GM08714 (cell line): ENCODE results near the gene MYH9.

ENCODE experiments used
- H3K4me3 ChIP-seq: fragments of 200-500 bp; sonication (Bioruptor generic); 2 replicates; pipeline ENCODE4 v1.5.1; 2014; ENCODE audit warnings: mild to moderate bottlenecking, low read length, inconsistent platforms
- ZNF274 ChIP-seq: IDR thresholded peaks from 2 replicates; pipeline ENCODE4 v1.6.1; 2012; ENCODE audit warnings: mild to moderate bottlenecking, low read depth, low read length

Gene MYH9

DNA sequence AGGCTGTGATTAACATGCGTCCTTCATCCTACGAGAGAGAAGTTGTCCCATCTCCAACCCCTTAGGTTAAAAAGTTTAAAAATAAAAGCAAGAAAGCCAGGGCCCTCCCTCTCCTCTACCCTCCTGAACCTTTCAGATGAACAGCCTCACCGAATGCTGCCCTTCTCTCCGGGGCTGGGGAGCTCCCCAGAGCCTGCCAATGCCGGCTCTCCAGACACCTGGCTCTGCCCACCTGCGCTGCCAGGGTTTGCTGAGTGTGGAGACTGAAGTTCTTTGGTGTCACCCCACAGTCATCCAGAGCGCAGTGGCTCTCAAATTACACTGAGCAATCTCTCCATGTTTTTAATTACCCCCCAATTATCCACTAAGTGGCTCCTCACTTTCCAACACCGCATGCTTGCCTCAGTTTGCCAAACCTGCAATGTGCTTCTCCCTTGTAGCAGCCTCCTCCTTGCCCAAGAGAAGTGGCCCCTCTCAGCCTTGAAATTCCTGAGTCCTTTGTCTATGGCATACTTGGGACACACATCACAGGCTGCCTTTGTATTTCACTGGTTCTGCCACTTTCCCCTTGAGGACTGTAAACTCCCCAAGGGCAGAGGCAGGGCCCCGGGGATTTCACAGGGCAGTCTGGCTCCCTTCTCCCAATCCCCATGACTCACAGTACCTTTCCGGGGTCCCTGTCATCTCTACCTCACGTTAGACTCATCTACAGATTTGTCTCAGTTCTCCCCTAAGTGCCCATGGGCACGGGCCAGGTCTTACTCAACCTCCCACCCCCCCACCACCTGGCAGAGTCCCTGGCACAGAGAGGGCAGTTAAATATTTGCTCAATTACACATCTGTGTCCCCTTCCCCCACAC, 2.0 kb downstream of the MYH9 start:
- H3K4me3 ChIP-seq = peak overlapping the region; percentile 77
- TF ChIP-seq ZNF274 = no peak

DNA sequence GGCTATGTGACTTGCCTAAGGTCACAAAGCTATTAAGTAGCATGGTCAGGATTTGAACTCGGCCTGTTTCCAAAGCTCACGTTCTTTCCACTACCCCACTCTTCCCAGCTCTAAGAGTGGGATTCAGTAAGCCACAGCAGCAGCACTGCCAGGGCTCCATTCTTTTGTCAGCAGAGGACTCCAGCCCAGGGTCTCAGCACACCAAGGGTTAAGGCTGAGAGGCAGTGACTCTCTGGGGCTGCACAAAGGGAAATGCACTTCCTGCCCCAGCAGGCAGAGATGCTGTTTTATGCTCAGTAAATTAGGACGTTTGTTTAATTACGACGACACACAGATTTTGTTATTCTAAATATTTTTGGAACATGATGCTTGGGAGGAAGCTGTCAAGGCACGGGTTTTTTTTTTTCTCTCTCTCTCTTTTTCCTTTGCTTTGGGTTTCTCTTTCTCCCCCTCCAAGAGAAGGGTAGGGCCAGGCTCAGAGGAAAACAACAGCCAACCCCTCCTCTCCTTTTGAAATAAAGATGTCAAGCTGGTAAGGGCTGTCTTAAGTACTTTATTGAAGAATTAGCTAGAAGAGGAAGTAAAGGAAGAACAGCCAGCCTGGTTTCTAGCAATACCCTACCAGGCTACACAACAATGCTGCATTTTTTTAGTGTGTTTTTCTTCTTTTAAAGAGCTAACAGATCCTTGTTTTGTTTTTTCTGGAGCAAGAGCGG, 2.8 kb downstream of the MYH9 start:
- H3K4me3 ChIP-seq = peak overlapping the region; percentile 77
- TF ChIP-seq ZNF274 = no peak

DNA sequence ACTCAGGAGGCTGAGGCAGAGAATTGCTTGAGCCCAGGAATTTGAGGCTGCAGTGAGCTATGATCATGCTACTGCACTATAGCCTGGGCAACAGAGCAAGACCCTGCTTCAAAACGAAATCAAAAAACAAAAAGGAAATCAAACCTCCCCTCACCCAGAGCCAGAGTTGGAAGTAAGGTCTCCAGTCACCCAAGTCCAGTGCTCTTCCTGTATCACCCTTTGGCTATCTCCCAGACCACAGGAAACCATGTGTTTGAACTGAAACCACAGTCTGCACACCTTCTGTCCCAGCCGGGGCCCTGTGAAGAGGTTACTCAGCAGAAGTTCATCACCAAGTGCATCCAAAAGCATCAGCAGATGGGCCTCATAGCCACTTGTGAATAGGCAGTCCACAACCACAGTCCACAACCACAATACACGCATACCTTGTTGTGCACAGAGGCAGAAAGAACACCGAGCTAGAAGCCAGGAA, 4.6 kb downstream of the MYH9 start:
- H3K4me3 ChIP-seq = peak overlapping the region; percentile 8; the same call in 1 of the 2 replicates
- TF ChIP-seq ZNF274 = no peak

DNA sequence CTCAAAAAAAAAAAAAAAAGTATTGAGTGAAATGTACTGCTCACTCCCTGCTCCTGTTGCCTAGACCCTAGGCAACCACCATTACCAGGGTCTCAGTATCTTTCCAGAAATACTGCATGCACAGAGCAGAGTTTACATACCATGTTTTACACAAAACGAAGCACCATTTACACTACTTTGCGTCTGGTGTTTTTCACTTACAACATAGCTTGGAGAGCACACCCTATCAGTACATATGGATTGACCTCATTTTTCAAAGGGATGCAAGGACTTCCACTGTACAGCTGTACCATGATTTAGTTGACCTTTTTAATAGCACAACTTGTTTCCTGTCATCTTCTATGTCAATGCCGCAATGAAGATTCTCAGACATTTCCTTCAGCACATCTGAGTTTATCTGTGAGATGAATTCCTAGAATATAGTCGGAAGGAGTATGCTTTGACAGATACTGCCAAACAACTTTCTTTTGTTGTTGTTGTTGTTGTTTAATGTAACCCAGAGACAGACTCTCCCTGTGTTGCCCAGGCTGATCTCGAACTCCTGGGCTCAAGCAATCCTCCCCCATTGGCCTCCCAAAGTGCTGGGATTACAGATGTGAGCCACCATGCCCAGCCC, 6.1 kb downstream of the MYH9 start:
- H3K4me3 ChIP-seq = no peak overlapping the region
- TF ChIP-seq ZNF274 = no peak

DNA sequence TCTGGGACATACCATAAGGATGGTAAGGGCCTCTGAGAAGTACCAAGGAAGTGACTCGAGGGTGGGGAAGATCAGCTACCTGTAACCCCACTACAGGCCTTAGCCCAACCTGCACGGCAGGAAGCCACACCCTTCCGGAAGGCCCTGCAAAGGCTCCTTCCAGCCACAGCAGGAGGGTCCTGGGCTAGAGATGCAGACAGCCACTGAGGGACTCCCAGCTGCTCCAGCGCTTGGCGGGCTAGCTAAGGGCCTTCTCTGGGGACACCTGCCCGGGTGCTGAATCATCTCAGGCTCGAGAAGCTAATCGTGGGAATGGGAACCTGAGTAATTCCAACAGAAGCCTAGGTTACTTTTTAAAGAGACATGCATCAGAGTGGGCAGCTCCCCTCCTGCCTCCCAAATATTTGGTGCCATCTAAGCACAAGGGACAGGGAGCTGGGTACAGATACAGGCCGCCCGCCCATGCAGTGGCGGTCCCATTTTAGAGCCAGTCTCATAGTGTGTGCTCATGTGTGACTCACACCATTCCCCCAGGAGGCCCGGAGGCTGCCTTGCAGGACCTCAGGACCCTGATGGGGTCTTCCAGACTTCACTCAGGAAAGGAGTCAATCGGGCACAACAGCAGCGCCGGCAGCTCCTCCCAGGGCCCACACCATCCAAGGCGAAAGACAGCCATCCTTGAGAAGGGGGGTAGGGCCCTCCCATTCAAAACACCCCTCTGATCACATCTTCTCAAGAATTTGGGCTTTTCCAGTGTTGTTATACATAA, 8.0 kb downstream of the MYH9 start:
- peak overlapping the region; percentile 3; the same call in 1 of the 2 replicates for H3K4me3 ChIP-seq
- no peak for TF ChIP-seq ZNF274

DNA sequence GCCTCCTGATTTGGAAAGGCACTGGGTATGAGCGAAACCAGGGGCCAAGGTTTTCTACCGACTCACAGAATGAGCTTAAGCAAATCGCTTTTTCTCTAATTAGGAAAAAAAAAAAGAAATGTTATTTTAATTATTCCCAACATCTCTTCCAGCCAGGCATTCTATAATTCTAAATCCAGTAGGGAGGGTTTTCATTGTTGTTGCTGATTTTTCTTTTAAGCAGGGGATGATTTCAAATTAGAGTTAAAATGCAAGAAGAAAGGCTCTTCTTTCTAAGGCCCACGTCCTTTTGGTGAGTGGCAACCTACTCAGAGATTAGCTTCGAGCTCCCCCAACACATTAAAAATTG, 8.9 kb downstream of the MYH9 start:
- no peak for TF ChIP-seq ZNF274
- H3K4me3 ChIP-seq = no peak overlapping the region

DNA sequence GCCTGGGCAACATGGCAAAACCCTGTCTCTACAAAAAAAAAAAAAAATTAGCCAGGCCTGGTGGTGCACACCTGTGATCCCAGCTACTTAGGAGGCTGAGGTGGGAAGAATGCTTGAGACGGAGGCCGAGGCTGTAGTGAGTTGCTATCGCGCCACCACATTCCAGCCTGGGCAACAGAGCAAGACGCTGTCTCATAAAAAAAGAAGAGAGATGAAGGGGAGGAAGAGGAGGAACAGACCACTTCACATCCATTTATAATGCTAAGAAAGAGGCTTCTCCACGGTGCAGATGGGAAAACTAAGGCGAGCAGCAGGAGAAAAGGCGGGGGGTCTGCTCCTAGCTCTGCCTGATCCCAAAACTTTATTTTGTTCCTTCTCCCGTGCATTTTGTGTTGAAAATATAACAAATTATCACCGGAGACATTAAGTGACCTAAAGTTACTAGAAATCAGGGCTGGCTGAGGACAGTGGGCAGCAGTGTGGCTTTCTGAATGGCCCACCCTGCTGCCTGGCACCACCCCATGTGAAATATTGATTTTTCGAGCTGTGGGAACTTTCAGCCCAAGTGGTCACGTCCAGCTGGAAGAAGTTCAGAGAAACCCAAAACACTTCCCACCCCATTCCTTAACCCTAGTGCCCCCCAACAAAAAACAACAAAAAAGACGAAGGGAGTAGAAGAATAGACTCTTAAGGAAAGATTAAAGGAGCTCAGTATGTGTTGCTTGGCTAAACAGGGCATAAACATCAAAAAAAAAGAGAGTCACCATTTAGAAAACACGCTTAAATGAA, 9.5 kb downstream of the MYH9 start:
- TF ChIP-seq ZNF274 = no peak
- H3K4me3 ChIP-seq = no peak overlapping the region; the same call in 1 of the 2 replicates

DNA sequence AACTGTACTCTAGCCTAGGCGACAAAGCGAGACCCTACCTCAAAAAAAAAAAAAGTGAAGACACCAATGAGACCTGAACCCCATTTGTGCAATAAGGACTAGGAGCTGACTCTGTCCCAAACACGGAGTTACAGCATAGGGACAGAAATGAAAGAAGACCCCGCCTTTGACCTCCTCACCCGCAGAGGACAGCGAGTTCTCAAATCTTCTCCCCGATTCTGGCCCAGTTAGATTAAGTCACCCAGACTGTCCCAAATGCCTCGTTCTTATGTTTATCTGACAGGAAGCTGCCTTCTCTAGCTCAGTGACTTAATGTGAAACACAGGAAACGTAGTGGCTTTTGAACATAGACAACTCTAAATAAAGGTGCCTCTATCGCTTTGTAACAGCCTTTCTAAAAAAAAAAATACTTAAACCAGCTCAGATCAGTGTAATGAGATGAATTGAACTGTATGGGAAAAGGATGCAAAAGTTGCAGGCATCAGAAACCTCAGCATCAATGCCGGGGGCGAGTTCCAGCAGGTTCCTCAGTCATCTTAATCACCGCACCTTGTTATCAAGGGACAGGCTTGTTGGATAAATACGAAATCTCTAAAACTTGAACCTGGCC, 10.6 kb downstream of the MYH9 start:
- no peak for TF ChIP-seq ZNF274
- peak overlapping the region; percentile 13; the same call in 1 of the 2 replicates for H3K4me3 ChIP-seq

DNA sequence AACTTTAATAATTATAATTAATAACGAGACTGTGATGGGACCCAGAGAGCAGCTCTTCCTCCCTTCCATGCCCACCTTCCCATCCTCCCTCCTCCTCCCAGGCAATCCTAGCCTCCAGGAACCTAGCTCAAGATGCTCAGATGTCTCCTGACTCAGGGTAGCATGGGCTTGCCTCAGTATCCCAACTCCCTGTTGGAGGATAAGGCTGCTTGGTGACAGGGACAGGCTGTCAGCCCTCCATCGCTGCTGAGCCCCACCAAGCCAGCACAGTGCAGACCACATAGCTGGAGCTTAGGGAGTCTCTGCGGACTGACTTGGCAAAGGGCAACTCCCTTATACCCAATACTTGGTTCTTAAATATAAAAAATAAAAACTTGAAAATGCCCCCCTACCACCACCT, 11.5 kb downstream of the MYH9 start:
- TF ChIP-seq ZNF274 = no peak
- no peak overlapping the region for H3K4me3 ChIP-seq

DNA sequence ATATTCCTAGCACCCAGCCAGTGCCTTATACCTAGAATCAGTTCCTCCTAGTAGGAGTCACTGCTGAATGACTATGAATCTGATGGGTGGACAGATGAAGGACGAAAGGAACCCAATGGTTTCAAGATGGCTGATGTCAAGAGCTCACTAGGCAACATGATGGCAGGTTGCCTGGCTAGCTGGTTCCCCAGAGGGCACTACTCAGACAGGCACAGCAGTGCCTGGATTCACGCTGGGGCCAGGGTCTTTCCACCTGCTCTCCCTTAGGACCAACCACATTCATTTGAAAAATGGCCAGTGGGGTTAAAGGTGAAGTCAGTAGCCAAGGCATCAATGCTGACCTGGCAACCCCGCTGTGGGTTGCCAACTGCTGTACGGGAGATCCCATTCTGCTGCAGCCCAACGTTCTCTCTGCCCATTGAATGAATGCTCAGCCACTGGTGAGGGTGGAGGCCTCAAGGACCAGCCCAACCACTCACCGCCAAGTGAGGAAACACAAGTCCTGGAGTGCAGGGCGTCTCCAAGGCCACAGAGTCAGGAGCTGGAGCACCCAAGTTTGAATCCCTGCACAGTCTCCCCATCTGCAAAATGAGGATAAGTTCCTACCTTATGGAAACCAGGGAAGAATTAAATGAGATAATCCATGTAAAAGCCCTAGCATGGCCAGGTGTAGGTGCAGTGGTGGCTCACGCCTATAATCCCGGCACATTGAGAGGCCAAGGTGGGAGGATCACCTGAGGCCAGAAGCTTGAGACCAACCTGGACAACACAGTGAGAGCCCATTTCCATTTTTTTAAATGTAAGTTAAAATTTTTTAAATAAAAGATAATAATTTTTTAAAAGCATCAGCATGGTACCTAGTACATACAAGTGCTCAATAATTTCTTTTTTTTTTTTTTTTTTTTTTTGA, 12.4 kb downstream of the MYH9 start:
- no peak overlapping the region for H3K4me3 ChIP-seq
- TF ChIP-seq ZNF274 = no peak

DNA sequence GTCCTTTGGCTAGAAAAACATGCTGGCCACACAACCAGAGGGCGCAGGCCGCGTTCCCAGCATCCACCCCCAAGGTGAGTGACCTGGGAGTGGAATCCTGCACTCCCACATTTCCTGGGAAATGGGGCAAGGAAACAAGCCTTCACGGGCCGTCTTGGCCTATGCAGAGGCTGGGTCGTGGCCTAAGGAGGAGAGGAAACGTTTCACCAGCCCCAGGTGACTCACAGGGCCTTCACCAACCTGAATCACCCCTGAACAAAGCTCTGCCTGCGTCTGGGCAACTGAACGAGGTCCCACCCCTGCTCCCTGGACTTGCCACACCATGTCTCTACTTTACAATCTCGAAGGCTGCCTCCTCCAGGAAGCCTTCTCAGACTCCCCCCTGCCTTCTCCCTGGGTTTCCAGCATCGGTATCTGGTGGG, 13.2 kb downstream of the MYH9 start:
- no peak for TF ChIP-seq ZNF274
- no peak overlapping the region for H3K4me3 ChIP-seq

DNA sequence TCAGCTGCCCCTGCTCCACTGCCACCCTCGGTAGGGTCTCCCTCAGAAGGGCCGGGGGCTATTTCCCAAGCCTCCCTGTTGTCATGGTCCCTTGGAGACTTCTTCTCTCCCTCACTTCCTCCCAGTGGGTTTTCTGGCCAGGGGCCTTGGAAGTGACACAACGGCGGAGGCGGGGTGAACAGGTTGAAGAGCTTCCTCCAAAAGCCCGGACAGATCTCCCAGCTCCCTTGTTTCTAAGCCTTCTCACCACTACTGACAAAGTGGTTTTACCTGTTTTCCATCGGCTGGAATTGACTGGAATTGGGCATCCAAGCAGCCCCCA, 14.5 kb downstream of the MYH9 start:
- H3K4me3 ChIP-seq = no peak overlapping the region; the same call in 1 of the 2 replicates
- TF ChIP-seq ZNF274 = no peak
